Esophagus squamous epithelium (tissue), 4 donors: ENCODE measurements around the gene SUSD1.

Source experiments
- CTCF ChIP-seq, 6 experiments: fragments of 450-650 bp in 4 of 6; fragments of 200-600 bp in 2 of 6; sonication (generic) in 2 of 6; IDR thresholded peaks; one replicate each; pipeline ENCODE4 v1.5.1; 2016 to 2019; ENCODE audit warnings: antibody characterized with exemption in 6 of 6, mild to moderate bottlenecking in 4 of 6, moderate library complexity in 4 of 6
- POLR2A ChIP-seq, 4 donors: fragments of 450-650 bp; IDR thresholded peaks; one replicate each; pipeline ENCODE4 v1.6.1; 2017; ENCODE audit warnings: antibody characterized with exemption in 4 of 4, mild to moderate bottlenecking in 4 of 4, moderate library complexity in 3 of 4

- TF ChIP-seq CTCF (IDR thresholded peaks at IDR 0.05) = no peak
- TF ChIP-seq POLR2A (IDR thresholded peaks at IDR 0.05) = no peak
Observed at GRCh38 chr9:112184946-112185345, 9.8 kb upstream of the SUSD1 start.
